K562 (cell line): Measurements from ENCODE around the gene RGS9. TPM values are rescaled to one million over a fixed set of nuclear protein-coding genes. Genes with fewer than 3 reads are reported as not detected.
A peak's percentile ranks its signal among the peaks of the same experiment; 100 is the strongest.

Experiments used
- EGR1 ChIP-seq: fragments of 450-650 bp; conservative IDR thresholded peaks from 2 replicates; pipeline ENCODE4 v1.6.1; 2017; ENCODE audit warnings: mild to moderate bottlenecking
- EP300 ChIP-seq: IDR thresholded peaks from 2 replicates; pipeline ENCODE4 v1.6.1; 2012; ENCODE audit warnings: low read length, improper control_type of control experiment
- HDAC6 ChIP-seq: IDR thresholded peaks from 2 replicates; pipeline ENCODE4 v1.6.1; 2012; ENCODE audit warnings: low read depth, mild to moderate bottlenecking, control low read depth, inconsistent platforms, low read length, moderate library complexity
- HDGF ChIP-seq: fragments of 450-650 bp; IDR thresholded peaks from 2 replicates; pipeline ENCODE4 v1.6.1; 2016
- KLF1 ChIP-seq: fragments of 450-650 bp; IDR thresholded peaks from 2 replicates; pipeline ENCODE4 v1.6.1; 2016; ENCODE audit warnings: missing genetic modification characterization, missing compliant biosample characterization
- L3MBTL2 ChIP-seq: fragments of 450-650 bp; IDR thresholded peaks from 2 replicates; pipeline ENCODE4 v1.6.1; 2016; ENCODE audit warnings: mild to moderate bottlenecking, moderate library complexity
- MAFF ChIP-seq: IDR thresholded peaks from 2 replicates; pipeline ENCODE4 v1.6.1; 2012; ENCODE audit warnings: low read length, improper control_type of control experiment
- MXI1 ChIP-seq: IDR thresholded peaks from 2 replicates; pipeline ENCODE4 v1.6.1; 2011; ENCODE audit warnings: low read depth, mild to moderate bottlenecking, improper control_type of control experiment, low read length
- NCOA1 ChIP-seq: fragments of 450-650 bp; IDR thresholded peaks from 2 replicates; pipeline ENCODE4 v1.6.1; 2016; ENCODE audit warnings: low read depth
- NFYB ChIP-seq: IDR thresholded peaks from 2 replicates; pipeline ENCODE4 v1.6.1; 2011; ENCODE audit warnings: mild to moderate bottlenecking, moderate library complexity; ENCODE audit not compliant: insufficient read length; ENCODE audit errors: extremely low read depth
- PHB ChIP-seq: fragments of 250-450 bp; sonication (Bioruptor Pico); IDR thresholded peaks from 2 replicates; pipeline ENCODE4 v1.5.0; 2021
- PHF21A ChIP-seq: fragments of 450-650 bp; IDR thresholded peaks from 2 replicates; pipeline ENCODE4 v1.6.1; 2017; ENCODE audit warnings: low read depth, borderline replicate concordance
- RFX1 ChIP-seq: fragments of 450-650 bp; IDR thresholded peaks from 2 replicates; pipeline ENCODE4 v1.6.1; 2016; ENCODE audit warnings: mild to moderate bottlenecking, moderate library complexity
- SMARCA4 ChIP-seq: fragments of 450-650 bp; IDR thresholded peaks from 2 replicates; pipeline ENCODE4 v1.6.1; 2016
- SP2 ChIP-seq: IDR thresholded peaks from 2 replicates; pipeline ENCODE4 v1.6.1; 2011; ENCODE audit warnings: mild to moderate bottlenecking, low read depth, low read length, moderate library complexity; ENCODE audit not compliant: poor library complexity, severe bottlenecking; ENCODE audit errors: extremely low read depth
- SREBF1 ChIP-seq: fragments of 150-350 bp; IDR thresholded peaks from 2 replicates; pipeline ENCODE4 v1.6.1; 2014; ENCODE audit warnings: antibody characterized with exemption, low read depth, low read length, borderline replicate concordance
- SRSF7 ChIP-seq: fragments of 200-400 bp; formaldehyde crosslinking; optimal IDR thresholded peaks from 2 replicates; pipeline ENCODE3; 2017; ENCODE audit warnings: mild to moderate bottlenecking, low read depth, low read length
- TCF7L2 ChIP-seq: fragments of 150-350 bp; IDR thresholded peaks from 2 replicates; pipeline ENCODE4 v1.6.1; 2016; ENCODE audit warnings: low read depth, mild to moderate bottlenecking, low read length, moderate library complexity
- TEAD4 ChIP-seq, 2 experiments: sonication (generic) in 1 of 2; formaldehyde crosslinking in 1 of 2; IDR thresholded peaks; 2 replicates each; pipeline versions ENCODE4 v1.6.1 to v1.8.0; 2012 to 2022; ENCODE audit warnings: borderline replicate concordance in 1 of 2, inconsistent platforms in 1 of 2, low read length in 1 of 2, mild to moderate bottlenecking in 1 of 2, missing genetic modification reagents in 1 of 2
- TGIF2 ChIP-seq: sonication (generic); formaldehyde crosslinking; IDR thresholded peaks from 2 replicates; pipeline ENCODE4 v1.8.1; 2022; ENCODE audit warnings: mild to moderate bottlenecking, missing genetic modification reagents, moderate library complexity
- ZFX ChIP-seq: sonication (generic); formaldehyde crosslinking; IDR thresholded peaks from 2 replicates; pipeline ENCODE4 v1.8.0; 2022; ENCODE audit warnings: mild to moderate bottlenecking, missing genetic modification reagents, moderate library complexity
- ZNF282 ChIP-seq: sonication (generic); formaldehyde crosslinking; IDR thresholded peaks from 2 replicates; pipeline ENCODE4 v1.8.1; 2023; ENCODE audit warnings: missing genetic modification reagents
- ZNF324 ChIP-seq: fragments of 250-450 bp; sonication (Bioruptor Pico); IDR thresholded peaks from 2 replicates; pipeline ENCODE4 v1.4.0; 2020; ENCODE audit warnings: mild to moderate bottlenecking
- ZNF507 ChIP-seq: conservative IDR thresholded peaks from 2 replicates; pipeline ENCODE4 v1.6.1; 2017; ENCODE audit warnings: missing genetic modification characterization, missing compliant biosample characterization
- ZNF584 ChIP-seq: fragments of 200-800 bp; sonication (Bioruptor generic); IDR thresholded peaks from 2 replicates; pipeline ENCODE4 v1.6.1; 2016; ENCODE audit warnings: low read depth, mild to moderate bottlenecking, missing genetic modification characterization, missing compliant biosample characterization
- ZNF707 ChIP-seq: fragments of 250-450 bp; sonication (Bioruptor Pico); conservative IDR thresholded peaks from 2 replicates; pipeline ENCODE4 v1.8.0; 2022; ENCODE audit warnings: inconsistent platforms, mild to moderate bottlenecking, moderate library complexity
- polyA plus RNA-seq, 8 experiments: library from polyadenylated mRNA; depleted of rRNA in 4 of 8; stranded (reverse) in 5 of 8; unstranded in 3 of 8; fragments of >200 nt; fragmentation: Nextera tagmentation in 2 of 8; fragmentation: Illumina TruSeq in 1 of 8; extraction: Ambion mirVana in 2 of 8; extraction: Trizol in 1 of 8; gene quantifications; 2 replicates each; pipeline versions ENCODE4 v1.2.1 to v1.2.3, GENCODE V29; 2011 to 2014; ENCODE audit warnings: inconsistent platforms in 1 of 8, missing spikeins in 1 of 8
- total RNA-seq, 7 experiments: library from RNA; depleted of rRNA in 6 of 7; stranded (reverse); fragments of >200 nt in 6 of 7; fragmentation: Illumina TruSeq in 2 of 7; extraction: Trizol in 2 of 7; gene quantifications; 2 replicates each; pipeline versions ENCODE4 v1.2.1 to v1.2.3, GENCODE V29; 2011 to 2021; ENCODE audit warnings: low replicate concordance in 1 of 7
- TF ChIP-seq, protein P1 (sequence below): fragments of 250-450 bp; sonication (Bioruptor Pico); IDR thresholded peaks from 2 replicates; pipeline ENCODE4 v1.5.0; 2020; ENCODE audit warnings: mild to moderate bottlenecking
- TF ChIP-seq, protein P2 (sequence below): fragments of 450-650 bp; formaldehyde crosslinking; IDR thresholded peaks from 2 replicates; pipeline ENCODE4 v1.4.0; 2022; ENCODE audit warnings: missing genetic modification characterization

RGS9 gene
- total and polyA plus RNA-seq, 9 of the 15 experiments (the other 6 are each of a cell fraction or from before 2014, with no cell fraction given): 0.18 to 1.4 (median 0.55) TPM

DNA sequence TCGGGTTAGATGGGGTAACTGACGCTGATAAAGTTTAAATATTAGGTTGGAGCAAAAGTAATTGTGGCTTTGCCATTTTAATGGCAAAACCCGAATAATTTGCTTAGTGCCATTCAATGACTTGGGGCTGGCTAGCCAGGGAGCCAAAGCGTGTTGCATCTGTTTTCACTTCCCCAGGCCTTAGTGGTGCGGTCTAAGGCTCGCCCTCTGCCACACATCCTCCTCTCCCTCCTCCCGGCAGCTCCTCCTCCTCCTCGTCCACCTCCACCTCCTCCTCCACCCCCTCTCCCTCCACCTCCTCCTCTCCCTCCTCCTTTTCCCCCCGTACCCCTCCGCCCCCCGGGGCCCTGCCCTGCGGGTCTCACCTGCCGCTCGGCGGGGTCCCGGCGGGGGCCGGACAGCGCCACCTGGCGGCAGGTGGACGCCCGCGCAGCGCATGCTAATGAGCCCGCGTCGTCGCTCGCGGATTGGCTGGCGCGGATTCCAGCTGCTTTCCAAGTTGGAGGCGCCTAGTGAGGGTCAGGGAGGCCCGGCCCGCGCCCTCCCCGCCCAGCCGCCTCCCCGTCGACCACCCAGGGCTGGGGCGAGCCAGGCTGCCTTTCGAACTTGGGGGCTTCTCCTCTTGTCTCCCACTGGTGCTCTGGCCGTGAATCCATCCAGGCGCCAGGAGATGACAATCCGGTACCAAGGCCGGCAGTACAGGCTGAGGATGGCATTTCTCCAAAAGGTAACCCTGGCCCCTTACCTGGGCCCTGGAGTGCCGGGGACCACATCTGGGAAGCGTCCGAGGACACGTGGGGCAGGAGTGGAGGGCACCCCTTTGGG is 36.6 kb upstream of the RGS9 start (continued):
- TF ChIP-seq, protein P1, sequence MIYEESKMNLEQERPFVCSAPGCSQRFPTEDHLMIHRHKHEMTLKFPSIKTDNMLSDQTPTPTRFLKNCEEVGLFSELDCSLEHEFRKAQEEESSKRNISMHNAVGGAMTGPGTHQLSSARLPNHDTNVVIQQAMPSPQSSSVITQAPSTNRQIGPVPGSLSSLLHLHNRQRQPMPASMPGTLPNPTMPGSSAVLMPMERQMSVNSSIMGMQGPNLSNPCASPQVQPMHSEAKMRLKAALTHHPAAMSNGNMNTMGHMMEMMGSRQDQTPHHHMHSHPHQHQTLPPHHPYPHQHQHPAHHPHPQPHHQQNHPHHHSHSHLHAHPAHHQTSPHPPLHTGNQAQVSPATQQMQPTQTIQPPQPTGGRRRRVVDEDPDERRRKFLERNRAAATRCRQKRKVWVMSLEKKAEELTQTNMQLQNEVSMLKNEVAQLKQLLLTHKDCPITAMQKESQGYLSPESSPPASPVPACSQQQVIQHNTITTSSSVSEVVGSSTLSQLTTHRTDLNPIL (CRISPR knock-in tag): no peak
- TF ChIP-seq MAFF: no peak
- TF ChIP-seq TEAD4 (IDR thresholded peaks at IDR 0.05; ENCODE audit: low read length): no peak
- TF ChIP-seq TEAD4 (CRISPR knock-in tag; IDR thresholded peaks at IDR 0.05; ENCODE audit: borderline replicate concordance): no peak
- TF ChIP-seq SP2: no peak
- TF ChIP-seq HDGF: peak; percentile 88
- peak; percentile 36; the same call in 1 of the 2 replicates for TF ChIP-seq PHF21A
- peak; percentile 74 for TF ChIP-seq EGR1
- no peak for TF ChIP-seq HDAC6
- TF ChIP-seq MXI1: no peak
- TF ChIP-seq ZFX (CRISPR knock-in tag): peak; percentile 26; the same call in 1 of the 2 replicates
- no peak for TF ChIP-seq TCF7L2
- TF ChIP-seq, protein P2, sequence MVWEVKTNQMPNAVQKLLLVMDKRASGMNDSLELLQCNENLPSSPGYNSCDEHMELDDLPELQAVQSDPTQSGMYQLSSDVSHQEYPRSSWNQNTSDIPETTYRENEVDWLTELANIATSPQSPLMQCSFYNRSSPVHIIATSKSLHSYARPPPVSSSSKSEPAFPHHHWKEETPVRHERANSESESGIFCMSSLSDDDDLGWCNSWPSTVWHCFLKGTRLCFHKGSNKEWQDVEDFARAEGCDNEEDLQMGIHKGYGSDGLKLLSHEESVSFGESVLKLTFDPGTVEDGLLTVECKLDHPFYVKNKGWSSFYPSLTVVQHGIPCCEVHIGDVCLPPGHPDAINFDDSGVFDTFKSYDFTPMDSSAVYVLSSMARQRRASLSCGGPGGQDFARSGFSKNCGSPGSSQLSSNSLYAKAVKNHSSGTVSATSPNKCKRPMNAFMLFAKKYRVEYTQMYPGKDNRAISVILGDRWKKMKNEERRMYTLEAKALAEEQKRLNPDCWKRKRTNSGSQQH: no peak
- TF ChIP-seq SRSF7: no peak
- peak; percentile 43 for TF ChIP-seq NFYB
- no peak for TF ChIP-seq ZNF584 (CRISPR knock-in tag)
- no peak for TF ChIP-seq ZNF507
- TF ChIP-seq EP300: no peak
- TF ChIP-seq KLF1: no peak
- TF ChIP-seq NCOA1: peak; percentile 40; the same call in 1 of the 2 replicates
- no peak for TF ChIP-seq SREBF1
- no peak for TF ChIP-seq TGIF2
- TF ChIP-seq PHB (CRISPR knock-in tag): no peak
- TF ChIP-seq ZNF324 (CRISPR knock-in tag): no peak
- TF ChIP-seq L3MBTL2: peak; percentile 22; the same call in 1 of the 2 replicates
- TF ChIP-seq SMARCA4: peak; percentile 72
- TF ChIP-seq ZNF707: no peak
- TF ChIP-seq RFX1: no peak
- no peak for TF ChIP-seq ZNF282
